Esophagus squamous epithelium (tissue), 4 donors: ENCODE measurements around the gene POP7.

Source experiments
- POLR2A ChIP-seq, 4 donors: fragments of 450-650 bp; IDR thresholded peaks; one replicate each; pipeline ENCODE4 v1.6.1; 2017; ENCODE audit warnings: antibody characterized with exemption in 4 of 4, mild to moderate bottlenecking in 4 of 4, moderate library complexity in 3 of 4
- TF ChIP-seq, protein P1 (sequence below), 6 experiments: fragments of 450-650 bp in 4 of 6; fragments of 200-600 bp in 2 of 6; sonication (generic) in 2 of 6; IDR thresholded peaks; one replicate each; pipeline ENCODE4 v1.5.1; 2016 to 2019; ENCODE audit warnings: antibody characterized with exemption in 6 of 6, mild to moderate bottlenecking in 4 of 6, moderate library complexity in 4 of 6

DNA sequence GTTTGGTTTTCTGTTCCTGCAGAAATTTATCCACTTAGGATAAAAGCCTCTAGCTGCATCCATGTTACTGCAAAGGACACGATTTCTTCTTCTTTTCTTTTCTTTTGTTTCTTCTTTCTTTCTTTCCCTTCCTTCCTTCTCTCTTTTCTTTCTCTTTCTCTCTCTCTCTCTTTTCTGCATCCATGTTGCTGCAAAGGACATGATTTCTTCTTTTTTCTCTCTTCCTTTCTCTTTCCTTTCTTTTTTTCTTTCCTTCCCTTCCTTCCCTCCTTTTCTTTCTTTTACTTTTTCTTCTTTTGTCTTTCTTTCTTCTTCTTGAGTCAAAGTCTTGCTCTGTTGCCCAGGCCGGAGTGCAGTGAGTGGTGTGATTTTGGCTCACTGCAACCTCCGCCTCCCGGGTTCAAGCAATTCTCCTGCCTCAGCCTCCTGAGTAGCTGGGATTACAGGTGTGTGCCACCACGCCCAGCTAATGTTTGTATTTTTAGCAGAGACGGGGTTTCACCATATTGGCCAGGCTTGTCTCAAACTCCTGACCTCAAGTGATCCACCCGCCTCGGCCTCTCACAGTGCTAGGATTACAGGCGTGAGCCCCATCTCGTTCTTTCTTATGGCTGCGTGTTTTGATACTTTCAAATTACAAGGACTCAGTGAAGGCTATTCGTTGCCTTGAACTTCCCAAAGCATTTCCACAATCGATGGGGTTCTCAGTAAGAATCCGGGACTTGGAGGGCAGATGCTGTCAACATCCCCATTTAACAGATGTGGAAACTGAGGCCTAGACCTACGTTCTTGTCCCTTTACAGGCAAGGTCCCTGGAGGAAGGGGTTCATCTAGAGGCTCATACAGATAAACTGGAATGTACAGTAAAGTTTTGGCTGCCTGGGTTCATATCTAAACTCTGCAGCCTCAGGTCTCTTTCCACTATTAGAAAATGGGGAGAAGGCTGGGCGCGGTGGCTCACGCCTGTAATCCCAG lies 34.3 kb upstream of the POP7 start:
- TF ChIP-seq, protein P1, sequence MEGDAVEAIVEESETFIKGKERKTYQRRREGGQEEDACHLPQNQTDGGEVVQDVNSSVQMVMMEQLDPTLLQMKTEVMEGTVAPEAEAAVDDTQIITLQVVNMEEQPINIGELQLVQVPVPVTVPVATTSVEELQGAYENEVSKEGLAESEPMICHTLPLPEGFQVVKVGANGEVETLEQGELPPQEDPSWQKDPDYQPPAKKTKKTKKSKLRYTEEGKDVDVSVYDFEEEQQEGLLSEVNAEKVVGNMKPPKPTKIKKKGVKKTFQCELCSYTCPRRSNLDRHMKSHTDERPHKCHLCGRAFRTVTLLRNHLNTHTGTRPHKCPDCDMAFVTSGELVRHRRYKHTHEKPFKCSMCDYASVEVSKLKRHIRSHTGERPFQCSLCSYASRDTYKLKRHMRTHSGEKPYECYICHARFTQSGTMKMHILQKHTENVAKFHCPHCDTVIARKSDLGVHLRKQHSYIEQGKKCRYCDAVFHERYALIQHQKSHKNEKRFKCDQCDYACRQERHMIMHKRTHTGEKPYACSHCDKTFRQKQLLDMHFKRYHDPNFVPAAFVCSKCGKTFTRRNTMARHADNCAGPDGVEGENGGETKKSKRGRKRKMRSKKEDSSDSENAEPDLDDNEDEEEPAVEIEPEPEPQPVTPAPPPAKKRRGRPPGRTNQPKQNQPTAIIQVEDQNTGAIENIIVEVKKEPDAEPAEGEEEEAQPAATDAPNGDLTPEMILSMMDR (IDR thresholded peaks at IDR 0.05) = no peak
- TF ChIP-seq POLR2A (IDR thresholded peaks at IDR 0.05) = no peak
